Measurements from ENCODE around the gene OR5K2. TPM values are rescaled to one million over a fixed set of nuclear protein-coding genes. Genes with fewer than 3 reads are reported as not detected.

OR5K2 gene
- total and polyA plus RNA-seq, 2 donors (not counting 1 experiment from before 2014, with no cell fraction given): not detected

DNA sequence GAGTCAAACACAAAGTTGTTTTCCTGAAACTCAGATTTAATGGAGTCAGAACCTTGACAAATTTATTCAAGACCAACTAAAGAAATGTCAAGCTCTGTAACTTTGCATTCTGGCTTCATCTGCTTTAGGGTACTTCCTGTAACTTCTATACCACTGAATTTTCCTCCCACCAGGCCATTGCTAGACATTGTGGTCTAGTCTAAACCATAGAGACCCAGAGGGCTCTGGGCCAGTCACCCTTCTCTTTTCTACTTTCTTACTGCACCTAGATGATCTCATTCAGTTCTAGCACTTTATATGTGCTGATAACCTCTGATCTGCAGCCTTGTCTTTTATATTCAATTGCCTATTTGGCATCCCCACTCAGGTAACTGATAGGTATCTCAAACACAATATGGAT lies 37.3 kb upstream of the OR5K2 start:
- Mint-ChIP-seq H3K27ac (no peak overlapping the region), H3K9me3 (ENCODE audit: insufficient read depth) (peaks cover 4% of the 10 kb centered on the region), H3K4me3 (no peak overlapping the region), H3K4me1 (no peaks in the 10 kb centered on the region), H3K27me3 (no peaks in the 10 kb centered on the region)
- H3K27ac ChIP-seq (ENCODE audit: low read length in 2 of 2): no peak overlapping the region
- no peaks in the 10 kb centered on the region for H3K9me3 ChIP-seq (ENCODE audit: control extremely low read depth in 1 of 3, control insufficient read depth in 2 of 3, insufficient read depth in 1 of 3, low read length in 2 of 3)
- ChIA-PET CTCF (no interaction called here), POLR2A (no interaction called here)
- DNase-seq (no peak), ATAC-seq (ENCODE audit: low read depth) (no peak)
- no peak overlapping the region for H3K9ac ChIP-seq (ENCODE audit: low read length)
- no peak for TF ChIP-seq EZH2 (IDR thresholded peaks at IDR 0.05; ENCODE audit: borderline replicate concordance, insufficient read depth, low read depth, low read length, poor library complexity, severe bottlenecking)
- TF ChIP-seq, protein P1, sequence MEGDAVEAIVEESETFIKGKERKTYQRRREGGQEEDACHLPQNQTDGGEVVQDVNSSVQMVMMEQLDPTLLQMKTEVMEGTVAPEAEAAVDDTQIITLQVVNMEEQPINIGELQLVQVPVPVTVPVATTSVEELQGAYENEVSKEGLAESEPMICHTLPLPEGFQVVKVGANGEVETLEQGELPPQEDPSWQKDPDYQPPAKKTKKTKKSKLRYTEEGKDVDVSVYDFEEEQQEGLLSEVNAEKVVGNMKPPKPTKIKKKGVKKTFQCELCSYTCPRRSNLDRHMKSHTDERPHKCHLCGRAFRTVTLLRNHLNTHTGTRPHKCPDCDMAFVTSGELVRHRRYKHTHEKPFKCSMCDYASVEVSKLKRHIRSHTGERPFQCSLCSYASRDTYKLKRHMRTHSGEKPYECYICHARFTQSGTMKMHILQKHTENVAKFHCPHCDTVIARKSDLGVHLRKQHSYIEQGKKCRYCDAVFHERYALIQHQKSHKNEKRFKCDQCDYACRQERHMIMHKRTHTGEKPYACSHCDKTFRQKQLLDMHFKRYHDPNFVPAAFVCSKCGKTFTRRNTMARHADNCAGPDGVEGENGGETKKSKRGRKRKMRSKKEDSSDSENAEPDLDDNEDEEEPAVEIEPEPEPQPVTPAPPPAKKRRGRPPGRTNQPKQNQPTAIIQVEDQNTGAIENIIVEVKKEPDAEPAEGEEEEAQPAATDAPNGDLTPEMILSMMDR (IDR thresholded peaks at IDR 0.05): no peak
- H3K79me2 ChIP-seq (ENCODE audit: control insufficient read depth, insufficient read depth, low read length): no peaks in the 10 kb centered on the region
- intact Hi-C loops (cut with micrococcal nuclease): no loop called here
- H3K36me3 ChIP-seq (replicated peaks in 1 of 2; ENCODE audit: control extremely low read depth in 1 of 2, control insufficient read depth in 1 of 2, extremely low read depth in 1 of 2, insufficient read depth in 2 of 2, low read length in 1 of 2): no peaks in the 10 kb centered on the region
- no peaks in the 10 kb centered on the region for H4K20me1 ChIP-seq (ENCODE audit: control insufficient read depth, insufficient read depth, low read length, poor library complexity, severe bottlenecking)
- no peak overlapping the region for H2AFZ ChIP-seq (ENCODE audit: insufficient read depth, low read depth, low read length, poor library complexity, severe bottlenecking)
- no peaks in the 10 kb centered on the region for H3K4me1 ChIP-seq (ENCODE audit: control insufficient read depth in 2 of 2, insufficient read depth in 2 of 2, low read length in 2 of 2)
- H3K4me3 ChIP-seq (ENCODE audit: control extremely low read depth in 1 of 5, extremely low read depth in 1 of 5, insufficient read depth in 1 of 5, low read depth in 2 of 5, low read length in 4 of 5): no peak overlapping the region
- H3K4me2 ChIP-seq (replicated peaks; ENCODE audit: low read depth, low read length, poor library complexity, severe bottlenecking): no peak overlapping the region
- no peaks in the 10 kb centered on the region for H3K27me3 ChIP-seq (replicated peaks in 1 of 4; ENCODE audit: control extremely low read depth in 1 of 4, control insufficient read depth in 3 of 4, insufficient read depth in 4 of 4, low read length in 3 of 4)

DNA sequence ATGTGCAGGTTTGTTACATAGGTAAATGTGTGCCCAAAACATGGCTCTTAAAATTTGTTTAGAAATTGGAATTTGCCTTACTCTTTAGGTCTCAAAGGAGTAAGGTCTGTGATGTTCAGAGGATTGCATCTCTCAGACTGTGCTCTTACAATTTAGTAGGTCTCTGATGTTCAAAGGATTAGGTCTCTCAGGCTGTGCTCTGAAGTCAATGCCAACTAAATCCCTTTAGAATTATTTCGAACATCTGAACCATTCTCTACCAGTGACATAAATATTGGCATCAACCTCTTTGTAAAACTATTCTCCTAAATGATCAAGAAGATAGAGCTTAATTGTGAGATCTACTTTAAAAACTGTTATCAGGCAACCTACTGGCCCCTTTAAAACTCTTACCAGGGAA lies 34.6 kb upstream of the OR5K2 start, which contains the start of gene OR5K1:
TSS of gene OR5K1 (plus strand) at position 301 of the 400 bp plus-strand sequence. CDS start 6,376 bp downstream, outside the sequence.
- intact Hi-C loops (cut with micrococcal nuclease): no loop called here
- no peaks in the 10 kb centered on the region for H3K27me3 ChIP-seq (replicated peaks in 1 of 4; ENCODE audit: control extremely low read depth in 1 of 4, control insufficient read depth in 3 of 4, insufficient read depth in 4 of 4, low read length in 3 of 4)
- no peak within 1 kb of the TSS for H3K9ac ChIP-seq (ENCODE audit: low read length)
- no peak within 1 kb of the TSS for H2AFZ ChIP-seq (ENCODE audit: insufficient read depth, low read depth, low read length, poor library complexity, severe bottlenecking)
- no peak for TF ChIP-seq EZH2 (IDR thresholded peaks at IDR 0.05; ENCODE audit: borderline replicate concordance, insufficient read depth, low read depth, low read length, poor library complexity, severe bottlenecking)
- TF ChIP-seq, protein P1 (IDR thresholded peaks at IDR 0.05): no peak
- no peaks in the 10 kb centered on the region for H3K9me3 ChIP-seq (ENCODE audit: control extremely low read depth in 1 of 3, control insufficient read depth in 2 of 3, insufficient read depth in 1 of 3, low read length in 2 of 3)
- Mint-ChIP-seq H3K4me3 (no peak within 1 kb of the TSS), H3K27me3 (no peaks in the 10 kb centered on the region), H3K9me3 (ENCODE audit: insufficient read depth) (peaks cover 4% of the 10 kb centered on the region), H3K27ac (no peak within 1 kb of the TSS), H3K4me1 (no peaks in the 10 kb centered on the region)
- no peak within 1 kb of the TSS for H3K4me2 ChIP-seq (replicated peaks; ENCODE audit: low read depth, low read length, poor library complexity, severe bottlenecking)
- WGBS (ENCODE audit: insufficient coverage): no CpG with 5 or more reads among the region's 1 CpG
- ChIA-PET CTCF (no interaction called here), POLR2A (no interaction called here)
- ATAC-seq (ENCODE audit: low read depth) (no peak), DNase-seq (no peak)
- H3K4me3 ChIP-seq (ENCODE audit: control extremely low read depth in 1 of 5, extremely low read depth in 1 of 5, insufficient read depth in 1 of 5, low read depth in 2 of 5, low read length in 4 of 5): no peak within 1 kb of the TSS
- H4K20me1 ChIP-seq (ENCODE audit: control insufficient read depth, insufficient read depth, low read length, poor library complexity, severe bottlenecking): no peaks in the 10 kb centered on the region
- no peak within 1 kb of the TSS for H3K27ac ChIP-seq (ENCODE audit: low read length in 2 of 2)
- no peaks in the 10 kb centered on the region for H3K4me1 ChIP-seq (ENCODE audit: control insufficient read depth in 2 of 2, insufficient read depth in 2 of 2, low read length in 2 of 2)
- H3K36me3 ChIP-seq (replicated peaks in 1 of 2; ENCODE audit: control extremely low read depth in 1 of 2, control insufficient read depth in 1 of 2, extremely low read depth in 1 of 2, insufficient read depth in 2 of 2, low read length in 1 of 2): no peaks in the 10 kb centered on the region
- no peaks in the 10 kb centered on the region for H3K79me2 ChIP-seq (ENCODE audit: control insufficient read depth, insufficient read depth, low read length)

Measured in B cell (primary cell).